Astrocyte (in vitro differentiated cells and primary cell): ENCODE results near the gene NUTM2E.
"Not testable (repeated sequence)": the region's sequence is repeated elsewhere in the genome, so short reads cannot be mapped to it uniquely, and the experiment has no call there.

Experiments
- CTCF ChIP-seq: IDR thresholded peaks from 2 replicates; pipeline ENCODE4 v1.5.1; 2011; ENCODE audit warnings: low read depth, mild to moderate bottlenecking, inconsistent platforms, low read length, moderate library complexity; ENCODE audit not compliant: insufficient read depth
- EZH2 ChIP-seq: IDR thresholded peaks from 2 replicates; pipeline ENCODE4 v1.6.1; 2012; ENCODE audit warnings: mild to moderate bottlenecking, low read length, inconsistent platforms; ENCODE audit not compliant: insufficient read depth

GRCh38 chr10:79826496-79827215 is at the start of gene NUTM2E:
- TF ChIP-seq CTCF, EZH2: not testable (repeated sequence)
